HepG2 (cell line): ENCODE measurements around the gene ANKRD65. TPM values are rescaled to one million over a fixed set of nuclear protein-coding genes. Genes with fewer than 3 reads are reported as not detected.

Experiments
- ATAC-seq: fragments of 200-7000 bp; cut with Tn5 transposase; 3 replicates; pipeline ENCODE4 v1.9.1; 2020; ENCODE audit warnings: mild to moderate bottlenecking, moderate library complexity
- BruUV-seq: library from RNA; stranded (reverse); fragments of 400-500 nt; replicated peaks from 2 replicates; lab custom pipeline; 2021; lab: Mats Ljungman, UMichigan
- CTCF ChIA-PET: fragments of 300-600 bp; formaldehyde crosslinking; extraction: SDS; loops from one replicate; lab custom pipeline; 2021; ENCODE audit warnings: low total read pairs, inconsistent platforms, low intra/inter-chr PET ratio; lab: Yijun Ruan, JAX
- POLR2A ChIA-PET: fragments of 350-600 bp; sonication (Branson Sonifier 250); formaldehyde crosslinking; loops from one replicate; lab custom pipeline; 2020; ENCODE audit warnings: antibody characterized with exemption, inconsistent platforms; lab: Yijun Ruan, JAX
- DNase-seq: peaks from one replicate; pipeline ENCODE4 v3.0.0-alpha.2; 2015; ENCODE audit warnings: low spot score
- FAIRE-seq: peaks from 3 replicates; lab custom pipeline; 2011; peaks lifted over from hg19 to GRCh38; lab: Jason Lieb, UNC
- H2AFZ ChIP-seq: one replicate; pipeline ENCODE4 v1.6.1; 2011; ENCODE audit warnings: low read length, inconsistent platforms
- H3K27ac ChIP-seq: fragments of 300-600 bp; 3 replicates; pipeline ENCODE4 v1.8.0; 2011; ENCODE audit warnings: mixed run types, mild to moderate bottlenecking, mixed read lengths, low read length, inconsistent platforms; ENCODE audit not compliant: insufficient read depth; ENCODE audit errors: extremely low read length
- H3K27me3 ChIP-seq, 2 experiments: fragments of 200-600 bp in 1 of 2; 2 replicates in 1 of 2; 3 replicates in 1 of 2; pipeline versions ENCODE4 v1.6.0 to v1.8.0; 2011; ENCODE audit warnings: low read length in 2 of 2, mild to moderate bottlenecking in 2 of 2, moderate library complexity in 2 of 2, inconsistent platforms in 1 of 2; ENCODE audit not compliant: insufficient read depth in 2 of 2, control insufficient read depth in 1 of 2
- H3K36me3 ChIP-seq, 2 experiments: fragments of 200-600 bp in 1 of 2; replicated peaks in 1 of 2; 2 replicates in 1 of 2; 3 replicates in 1 of 2; pipeline versions ENCODE4 v1.5.1 to v1.8.0; 2011; ENCODE audit warnings: low read length in 2 of 2, inconsistent platforms in 1 of 2; ENCODE audit not compliant: insufficient read depth in 2 of 2, control insufficient read depth in 1 of 2
- H3K4me1 ChIP-seq: 2 replicates; pipeline ENCODE4 v1.5.1; 2012; ENCODE audit warnings: low read length, inconsistent platforms; ENCODE audit not compliant: insufficient read depth
- H3K4me2 ChIP-seq: 2 replicates; pipeline ENCODE4 v1.6.0; 2011; ENCODE audit warnings: low read depth, low read length, inconsistent platforms
- H3K4me3 ChIP-seq, 3 experiments: fragments of 200-600 bp in 1 of 3; sonication (generic), shearing (Covaris generic) in 1 of 3; replicated peaks in 1 of 3; 2 replicates each; pipeline ENCODE4 v1.5.1; 2011 to 2016; ENCODE audit warnings: low read length in 3 of 3, inconsistent platforms in 2 of 3, low read depth in 2 of 3, mild to moderate bottlenecking in 2 of 3, control low read depth in 1 of 3, mixed read lengths in 1 of 3; ENCODE audit not compliant: insufficient read depth in 1 of 3
- H3K79me2 ChIP-seq: one replicate; pipeline ENCODE4 v1.6.1; 2011; ENCODE audit warnings: low read length, inconsistent platforms; ENCODE audit not compliant: insufficient read depth
- H3K9ac ChIP-seq: 2 replicates; pipeline ENCODE4 v1.6.0; 2011; ENCODE audit warnings: mild to moderate bottlenecking, low read depth, low read length, inconsistent platforms; ENCODE audit not compliant: insufficient read depth
- H3K9me3 ChIP-seq: 2 replicates; pipeline ENCODE4 v1.5.1; 2012; ENCODE audit warnings: mild to moderate bottlenecking, low read length
- H4K20me1 ChIP-seq: 2 replicates; pipeline ENCODE4 v1.6.0; 2011; ENCODE audit warnings: inconsistent platforms, mild to moderate bottlenecking, low read length, moderate library complexity; ENCODE audit not compliant: insufficient read depth
- ARHGAP35 ChIP-seq: sonication (generic); formaldehyde crosslinking; IDR thresholded peaks from 2 replicates; pipeline ENCODE4 v1.9.0; 2022; ENCODE audit warnings: mild to moderate bottlenecking, inconsistent platforms, moderate library complexity, missing genetic modification reagents, borderline replicate concordance
- ETV6 ChIP-seq: sonication (generic); formaldehyde crosslinking; conservative IDR thresholded peaks from 2 replicates; pipeline ENCODE4 v1.4.0; 2020; ENCODE audit warnings: missing genetic modification reagents
- MEIS2 ChIP-seq: sonication (generic); formaldehyde crosslinking; IDR thresholded peaks from 2 replicates; pipeline ENCODE4 v1.9.0; 2021; ENCODE audit warnings: mild to moderate bottlenecking, missing genetic modification reagents
- TEAD3 ChIP-seq: optimal IDR thresholded peaks from 2 replicates; pipeline ENCODE3; 2016; ENCODE audit warnings: borderline replicate concordance
- TRIM24 ChIP-seq: sonication (generic); formaldehyde crosslinking; IDR thresholded peaks from 2 replicates; pipeline ENCODE4 v1.8.0; 2022; ENCODE audit warnings: mild to moderate bottlenecking, missing genetic modification reagents
- ZNF138 ChIP-seq: sonication (generic); formaldehyde crosslinking; IDR thresholded peaks from 2 replicates; pipeline ENCODE4 v1.5.0; 2020; ENCODE audit warnings: mild to moderate bottlenecking, low read depth, missing genetic modification reagents
- ZNF331 ChIP-seq: sonication (generic); formaldehyde crosslinking; IDR thresholded peaks from 2 replicates; pipeline ENCODE4 v1.4.0; 2020; ENCODE audit warnings: missing genetic modification reagents
- ZNF468 ChIP-seq: sonication (generic); formaldehyde crosslinking; IDR thresholded peaks from 2 replicates; pipeline ENCODE4 v1.8.0; 2022; ENCODE audit warnings: mild to moderate bottlenecking, moderate library complexity, missing genetic modification reagents
- WGBS: methylation state at CpG from one replicate; pipeline ENCODE4 v1.1.6; 2017; ENCODE audit warnings: low lambda C conversion rate; 5-methylcytosine and 5-hydroxymethylcytosine counted together
- in situ Hi-C: cut with HindIII; loops from 2 replicates; pipeline ENCODE4 v1.10.0; 2017; ENCODE audit warnings: low pct_unique_long_range_greater_than_20kb; ENCODE audit not compliant: extremely low pct_ligation_motif_present
- intact Hi-C: fragments of 100-400 bp; cut with micrococcal nuclease; formaldehyde crosslinking; loops from one replicate; pipeline ENCODE4 v1.10.0; 2022; ENCODE audit not compliant: unreplicated experiment
- polyA plus RNA-seq, 8 experiments: library from polyadenylated mRNA; depleted of rRNA in 3 of 8; stranded (reverse) in 7 of 8; unstranded in 1 of 8; fragments of >200 nt; fragmentation: Illumina TruSeq in 4 of 8; extraction: Trizol in 4 of 8; gene quantifications; 2 replicates each; pipeline versions ENCODE4 v1.2.1 to v1.2.3, GENCODE V29; 2011 to 2016; ENCODE audit warnings: low read depth in 4 of 8, missing spikeins in 1 of 8, mixed read lengths in 1 of 8; ENCODE audit not compliant: insufficient read depth in 1 of 8
- total RNA-seq, 5 experiments: library from RNA; depleted of rRNA; stranded (reverse); fragments of >200 nt; fragmentation: Illumina TruSeq; extraction: Trizol; gene quantifications; 2 replicates each; pipeline ENCODE4 v1.2.3, GENCODE V29; 2016; ENCODE audit warnings: low read depth in 1 of 5
- TF ChIP-seq, protein P1 (sequence below): sonication (generic); formaldehyde crosslinking; IDR thresholded peaks from 2 replicates; pipeline ENCODE4 v1.8.0; 2022; ENCODE audit warnings: missing genetic modification reagents, mild to moderate bottlenecking, moderate library complexity, borderline replicate concordance
- TF ChIP-seq, protein P2 (sequence below): sonication (generic); formaldehyde crosslinking; IDR thresholded peaks from 2 replicates; pipeline ENCODE4 v1.4.0; 2020; ENCODE audit warnings: missing genetic modification reagents; ENCODE audit errors: not compliant biosample characterization
- TF ChIP-seq, protein P3 (sequence below): sonication (generic); formaldehyde crosslinking; IDR thresholded peaks from 2 replicates; pipeline ENCODE4 v1.4.0; 2020; ENCODE audit warnings: mild to moderate bottlenecking, missing genetic modification reagents
- TF ChIP-seq, protein P4 (sequence below): sonication (generic); formaldehyde crosslinking; IDR thresholded peaks from 2 replicates; pipeline ENCODE4 v1.5.0; 2020; ENCODE audit warnings: mild to moderate bottlenecking, missing genetic modification reagents
- TF ChIP-seq, protein P5 (sequence below): sonication (generic); formaldehyde crosslinking; IDR thresholded peaks from 2 replicates; pipeline ENCODE4 v1.5.1; 2020; ENCODE audit warnings: missing genetic modification reagents, mild to moderate bottlenecking, borderline replicate concordance

ANKRD65 gene
- total and polyA plus RNA-seq, 2 of the 13 experiments (the other 11 are each of a cell fraction or from before 2014, with no cell fraction given): 12.1 to 30.1 TPM

DNA sequence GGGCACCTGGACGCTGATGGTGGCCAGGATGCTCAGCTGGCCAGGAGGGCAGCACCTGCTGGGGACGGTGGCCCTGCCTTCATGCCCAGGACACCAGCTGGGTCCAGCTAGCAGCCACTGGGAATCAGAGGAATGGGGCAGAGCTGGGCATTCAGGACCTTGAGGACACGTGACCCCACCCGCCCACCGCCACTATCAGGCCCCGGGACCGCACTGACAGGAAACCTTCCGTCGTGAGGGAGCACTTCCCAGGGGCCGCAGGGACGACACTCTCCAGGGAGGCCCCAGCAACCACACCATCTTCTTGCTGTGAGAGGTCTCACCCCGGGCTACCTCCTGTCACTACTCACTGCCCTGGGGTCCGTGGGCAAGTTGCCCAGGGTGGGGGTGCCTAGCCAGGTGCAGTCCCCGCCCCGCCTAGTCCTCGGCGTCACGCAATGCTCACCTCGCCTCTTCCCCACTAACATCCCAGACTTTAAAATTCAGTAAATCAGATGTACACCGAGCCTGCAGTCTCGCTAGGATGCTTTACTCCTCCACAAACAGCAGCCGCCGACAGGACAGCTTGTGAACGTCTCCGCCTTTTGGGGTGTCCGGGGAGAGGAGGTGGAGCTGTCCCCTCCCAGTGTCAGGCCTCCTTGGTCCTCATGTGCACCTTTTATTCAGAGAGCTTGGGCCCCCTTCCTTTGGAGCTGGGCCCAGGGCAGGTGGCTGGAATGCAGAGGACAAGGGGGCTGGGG lies 19.4 kb upstream of the ANKRD65 start:
- Histone ChIP-seq H3K79me2 (peaks cover 22% of the 10 kb centered on the region), H4K20me1 (no peaks in the 10 kb centered on the region), H3K36me3 (peaks cover 0 to 2% of the 10 kb centered on the region in 2 experiments; a peak in 1 of 5 replicates), H3K4me1 (peaks cover 56% of the 10 kb centered on the region), H3K27me3 (no peaks in the 10 kb centered on the region), H3K9me3 (no peaks in the 10 kb centered on the region), H2AFZ (no peak overlapping the region), H3K4me3 (peak overlapping the region in 1 of 3 experiments; percentile 66; a peak in 1 of 6 replicates), H3K4me2 (peak overlapping the region; percentile 75), H3K27ac (no peak overlapping the region), H3K9ac (peak overlapping the region; percentile 38; the same call in 1 of the 2 replicates)
- ATAC-seq: no peak
- CTCF ChIA-PET: interaction anchor here (0.6 to 1.6 kb wide), 3 partner anchors 10 to 33 kb away, joined by 3 to 10 read pairs (median 3); partner anchors contain the start of gene MRPL20
- POLR2A ChIA-PET: interaction anchor here (1.0 to 5.4 kb wide), 10 partner anchors 9 to 65 kb away, joined by 3 to 76 read pairs (median 8); partner anchors contain the start of genes ANKRD65, AURKAIP1, CCNL2 and MRPL20
- WGBS: 84% methylated on average over 17 of the region's 26 CpGs
- TSS peak; percentile 55 for BruUV-seq
- in situ Hi-C loops (no loop called here), intact Hi-C loops (loop anchor here (5.0 kb wide), 1 partner anchor 33 kb away; the partner anchor contains the start of gene MRPL20)
- no peak for FAIRE-seq
- no peak for DNase-seq
- TF ChIP-seq, protein P1, sequence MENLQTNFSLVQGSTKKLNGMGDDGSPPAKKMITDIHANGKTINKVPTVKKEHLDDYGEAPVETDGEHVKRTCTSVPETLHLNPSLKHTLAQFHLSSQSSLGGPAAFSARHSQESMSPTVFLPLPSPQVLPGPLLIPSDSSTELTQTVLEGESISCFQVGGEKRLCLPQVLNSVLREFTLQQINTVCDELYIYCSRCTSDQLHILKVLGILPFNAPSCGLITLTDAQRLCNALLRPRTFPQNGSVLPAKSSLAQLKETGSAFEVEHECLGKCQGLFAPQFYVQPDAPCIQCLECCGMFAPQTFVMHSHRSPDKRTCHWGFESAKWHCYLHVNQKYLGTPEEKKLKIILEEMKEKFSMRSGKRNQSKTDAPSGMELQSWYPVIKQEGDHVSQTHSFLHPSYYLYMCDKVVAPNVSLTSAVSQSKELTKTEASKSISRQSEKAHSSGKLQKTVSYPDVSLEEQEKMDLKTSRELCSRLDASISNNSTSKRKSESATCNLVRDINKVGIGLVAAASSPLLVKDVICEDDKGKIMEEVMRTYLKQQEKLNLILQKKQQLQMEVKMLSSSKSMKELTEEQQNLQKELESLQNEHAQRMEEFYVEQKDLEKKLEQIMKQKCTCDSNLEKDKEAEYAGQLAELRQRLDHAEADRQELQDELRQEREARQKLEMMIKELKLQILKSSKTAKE (CRISPR knock-in tag): no peak
- TF ChIP-seq, protein P2, sequence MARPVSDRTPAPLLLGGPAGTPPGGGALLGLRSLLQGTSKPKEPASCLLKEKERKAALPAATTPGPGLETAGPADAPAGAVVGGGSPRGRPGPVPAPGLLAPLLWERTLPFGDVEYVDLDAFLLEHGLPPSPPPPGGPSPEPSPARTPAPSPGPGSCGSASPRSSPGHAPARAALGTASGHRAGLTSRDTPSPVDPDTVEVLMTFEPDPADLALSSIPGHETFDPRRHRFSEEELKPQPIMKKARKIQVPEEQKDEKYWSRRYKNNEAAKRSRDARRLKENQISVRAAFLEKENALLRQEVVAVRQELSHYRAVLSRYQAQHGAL (CRISPR knock-in tag): no peak
- TF ChIP-seq, protein P3, sequence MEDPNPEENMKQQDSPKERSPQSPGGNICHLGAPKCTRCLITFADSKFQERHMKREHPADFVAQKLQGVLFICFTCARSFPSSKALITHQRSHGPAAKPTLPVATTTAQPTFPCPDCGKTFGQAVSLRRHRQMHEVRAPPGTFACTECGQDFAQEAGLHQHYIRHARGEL (CRISPR knock-in tag): no peak
- TF ChIP-seq ZNF138 (CRISPR knock-in tag) (no peak), ARHGAP35 (CRISPR knock-in tag) (no peak), ZNF468 (no peak), MEIS2 (CRISPR knock-in tag) (no peak), ETV6 (no peak), ZNF331 (CRISPR knock-in tag) (no peak), TRIM24 (CRISPR knock-in tag) (no peak), TEAD3 (CRISPR knock-in tag) (peak; percentile 80)
- TF ChIP-seq, protein P4, sequence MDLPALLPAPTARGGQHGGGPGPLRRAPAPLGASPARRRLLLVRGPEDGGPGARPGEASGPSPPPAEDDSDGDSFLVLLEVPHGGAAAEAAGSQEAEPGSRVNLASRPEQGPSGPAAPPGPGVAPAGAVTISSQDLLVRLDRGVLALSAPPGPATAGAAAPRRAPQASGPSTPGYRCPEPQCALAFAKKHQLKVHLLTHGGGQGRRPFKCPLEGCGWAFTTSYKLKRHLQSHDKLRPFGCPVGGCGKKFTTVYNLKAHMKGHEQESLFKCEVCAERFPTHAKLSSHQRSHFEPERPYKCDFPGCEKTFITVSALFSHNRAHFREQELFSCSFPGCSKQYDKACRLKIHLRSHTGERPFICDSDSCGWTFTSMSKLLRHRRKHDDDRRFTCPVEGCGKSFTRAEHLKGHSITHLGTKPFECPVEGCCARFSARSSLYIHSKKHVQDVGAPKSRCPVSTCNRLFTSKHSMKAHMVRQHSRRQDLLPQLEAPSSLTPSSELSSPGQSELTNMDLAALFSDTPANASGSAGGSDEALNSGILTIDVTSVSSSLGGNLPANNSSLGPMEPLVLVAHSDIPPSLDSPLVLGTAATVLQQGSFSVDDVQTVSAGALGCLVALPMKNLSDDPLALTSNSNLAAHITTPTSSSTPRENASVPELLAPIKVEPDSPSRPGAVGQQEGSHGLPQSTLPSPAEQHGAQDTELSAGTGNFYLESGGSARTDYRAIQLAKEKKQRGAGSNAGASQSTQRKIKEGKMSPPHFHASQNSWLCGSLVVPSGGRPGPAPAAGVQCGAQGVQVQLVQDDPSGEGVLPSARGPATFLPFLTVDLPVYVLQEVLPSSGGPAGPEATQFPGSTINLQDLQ: peak; percentile 44; the same call in 1 of the 2 replicates
- TF ChIP-seq, protein P5, sequence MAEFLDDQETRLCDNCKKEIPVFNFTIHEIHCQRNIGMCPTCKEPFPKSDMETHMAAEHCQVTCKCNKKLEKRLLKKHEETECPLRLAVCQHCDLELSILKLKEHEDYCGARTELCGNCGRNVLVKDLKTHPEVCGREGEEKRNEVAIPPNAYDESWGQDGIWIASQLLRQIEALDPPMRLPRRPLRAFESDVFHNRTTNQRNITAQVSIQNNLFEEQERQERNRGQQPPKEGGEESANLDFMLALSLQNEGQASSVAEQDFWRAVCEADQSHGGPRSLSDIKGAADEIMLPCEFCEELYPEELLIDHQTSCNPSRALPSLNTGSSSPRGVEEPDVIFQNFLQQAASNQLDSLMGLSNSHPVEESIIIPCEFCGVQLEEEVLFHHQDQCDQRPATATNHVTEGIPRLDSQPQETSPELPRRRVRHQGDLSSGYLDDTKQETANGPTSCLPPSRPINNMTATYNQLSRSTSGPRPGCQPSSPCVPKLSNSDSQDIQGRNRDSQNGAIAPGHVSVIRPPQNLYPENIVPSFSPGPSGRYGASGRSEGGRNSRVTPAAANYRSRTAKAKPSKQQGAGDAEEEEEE: no peak
